Tibial nerve (tissue), 4 donors: ENCODE data around the gene HOXA4.

Experiments used
- EP300 ChIP-seq, 2 donors: sonication (generic); formaldehyde crosslinking; IDR thresholded peaks; one replicate each; pipeline ENCODE4 v1.6.1; 2017; ENCODE audit warnings: antibody characterized with exemption in 2 of 2, mild to moderate bottlenecking in 1 of 2
- POLR2A ChIP-seq, 2 donors: fragments of 450-650 bp; IDR thresholded peaks; one replicate each; pipeline ENCODE4 v1.6.1; 2017; ENCODE audit warnings: antibody characterized with exemption in 2 of 2, mild to moderate bottlenecking in 2 of 2, moderate library complexity in 2 of 2
- TF ChIP-seq, protein P1 (sequence below), 5 experiments: fragments of 200-600 bp in 3 of 5; fragments of 450-650 bp in 2 of 5; sonication (generic) in 3 of 5; IDR thresholded peaks; one replicate each; pipeline ENCODE4 v1.5.1; 2016 to 2019; ENCODE audit warnings: antibody characterized with exemption in 5 of 5, mild to moderate bottlenecking in 3 of 5, moderate library complexity in 2 of 5

GRCh38 chr7:27102581-27103442 lies 27.7 kb downstream of the HOXA4 start, which contains the start of gene HOXA2:
- TF ChIP-seq EP300 (IDR thresholded peaks at IDR 0.05) (no peak), POLR2A (IDR thresholded peaks at IDR 0.05) (no peak)
- TF ChIP-seq, protein P1, sequence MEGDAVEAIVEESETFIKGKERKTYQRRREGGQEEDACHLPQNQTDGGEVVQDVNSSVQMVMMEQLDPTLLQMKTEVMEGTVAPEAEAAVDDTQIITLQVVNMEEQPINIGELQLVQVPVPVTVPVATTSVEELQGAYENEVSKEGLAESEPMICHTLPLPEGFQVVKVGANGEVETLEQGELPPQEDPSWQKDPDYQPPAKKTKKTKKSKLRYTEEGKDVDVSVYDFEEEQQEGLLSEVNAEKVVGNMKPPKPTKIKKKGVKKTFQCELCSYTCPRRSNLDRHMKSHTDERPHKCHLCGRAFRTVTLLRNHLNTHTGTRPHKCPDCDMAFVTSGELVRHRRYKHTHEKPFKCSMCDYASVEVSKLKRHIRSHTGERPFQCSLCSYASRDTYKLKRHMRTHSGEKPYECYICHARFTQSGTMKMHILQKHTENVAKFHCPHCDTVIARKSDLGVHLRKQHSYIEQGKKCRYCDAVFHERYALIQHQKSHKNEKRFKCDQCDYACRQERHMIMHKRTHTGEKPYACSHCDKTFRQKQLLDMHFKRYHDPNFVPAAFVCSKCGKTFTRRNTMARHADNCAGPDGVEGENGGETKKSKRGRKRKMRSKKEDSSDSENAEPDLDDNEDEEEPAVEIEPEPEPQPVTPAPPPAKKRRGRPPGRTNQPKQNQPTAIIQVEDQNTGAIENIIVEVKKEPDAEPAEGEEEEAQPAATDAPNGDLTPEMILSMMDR (IDR thresholded peaks at IDR 0.05) = no peak
